Spleen (tissue), 7 donors: Measurements from ENCODE around the gene LRIG1.

Experiments
- POLR2A ChIP-seq, 3 donors: fragments of 450-650 bp; IDR thresholded peaks; one replicate each; pipeline ENCODE4 v1.5.1; 2017; ENCODE audit warnings: antibody characterized with exemption in 3 of 3, mild to moderate bottlenecking in 1 of 3
- TF ChIP-seq, protein P1 (sequence below), 11 experiments: fragments of 200-600 bp in 7 of 11; fragments of 450-650 bp in 4 of 11; sonication (generic) in 4 of 11; IDR thresholded peaks in 8 of 11; conservative IDR thresholded peaks in 3 of 11; 1 replicate in 7 of 11; 2 replicates in 4 of 11; pipeline versions ENCODE4 v1.4.0 to v1.8.0; 2016 to 2021; ENCODE audit warnings: antibody characterized with exemption in 11 of 11, inconsistent platforms in 4 of 11, mild to moderate bottlenecking in 1 of 11
- donor health status: DM: no; HTN: no; CAD: no; lungs with moderate emphysema.
- donor health status: DM: no; HTN: no; CAD: no.
- donor health status: DM: no; HTN: no; CAD: no.

DNA sequence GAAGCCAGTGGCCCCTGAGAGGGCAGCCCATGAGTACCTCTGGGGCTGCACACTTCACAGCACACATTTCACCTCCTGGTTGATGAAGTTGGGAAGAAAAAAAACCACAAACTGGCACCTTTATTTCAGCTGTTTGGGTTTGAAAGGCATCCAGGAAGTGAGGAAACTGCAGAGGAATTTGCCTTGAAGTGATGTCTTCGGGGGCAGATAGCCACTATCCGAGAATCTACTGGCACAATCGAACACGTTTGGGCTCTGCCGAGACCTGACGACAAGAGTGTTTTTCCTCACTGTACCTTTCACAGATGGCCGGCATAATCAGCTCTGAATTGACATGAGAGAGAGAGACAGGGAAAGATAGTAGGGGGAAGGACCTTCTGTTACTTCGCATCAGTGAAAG, 59.7 kb downstream of the LRIG1 start:
- TF ChIP-seq, protein P1, sequence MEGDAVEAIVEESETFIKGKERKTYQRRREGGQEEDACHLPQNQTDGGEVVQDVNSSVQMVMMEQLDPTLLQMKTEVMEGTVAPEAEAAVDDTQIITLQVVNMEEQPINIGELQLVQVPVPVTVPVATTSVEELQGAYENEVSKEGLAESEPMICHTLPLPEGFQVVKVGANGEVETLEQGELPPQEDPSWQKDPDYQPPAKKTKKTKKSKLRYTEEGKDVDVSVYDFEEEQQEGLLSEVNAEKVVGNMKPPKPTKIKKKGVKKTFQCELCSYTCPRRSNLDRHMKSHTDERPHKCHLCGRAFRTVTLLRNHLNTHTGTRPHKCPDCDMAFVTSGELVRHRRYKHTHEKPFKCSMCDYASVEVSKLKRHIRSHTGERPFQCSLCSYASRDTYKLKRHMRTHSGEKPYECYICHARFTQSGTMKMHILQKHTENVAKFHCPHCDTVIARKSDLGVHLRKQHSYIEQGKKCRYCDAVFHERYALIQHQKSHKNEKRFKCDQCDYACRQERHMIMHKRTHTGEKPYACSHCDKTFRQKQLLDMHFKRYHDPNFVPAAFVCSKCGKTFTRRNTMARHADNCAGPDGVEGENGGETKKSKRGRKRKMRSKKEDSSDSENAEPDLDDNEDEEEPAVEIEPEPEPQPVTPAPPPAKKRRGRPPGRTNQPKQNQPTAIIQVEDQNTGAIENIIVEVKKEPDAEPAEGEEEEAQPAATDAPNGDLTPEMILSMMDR (IDR thresholded peaks at IDR 0.05 in 8 of 11, conservative IDR thresholded peaks at IDR 0.05 in 3 of 11), result no peak
- no peak for TF ChIP-seq POLR2A (IDR thresholded peaks at IDR 0.05)
